ENCODE results near the gene CCDC188. TPM values are rescaled to one million over a fixed set of nuclear protein-coding genes. Genes with fewer than 3 reads are reported as not detected.
A peak's percentile ranks its signal among the peaks of the same experiment; 100 is the strongest.

Gene CCDC188
- total RNA-seq, 1 donor from 2014 or later: not detected

DNA sequence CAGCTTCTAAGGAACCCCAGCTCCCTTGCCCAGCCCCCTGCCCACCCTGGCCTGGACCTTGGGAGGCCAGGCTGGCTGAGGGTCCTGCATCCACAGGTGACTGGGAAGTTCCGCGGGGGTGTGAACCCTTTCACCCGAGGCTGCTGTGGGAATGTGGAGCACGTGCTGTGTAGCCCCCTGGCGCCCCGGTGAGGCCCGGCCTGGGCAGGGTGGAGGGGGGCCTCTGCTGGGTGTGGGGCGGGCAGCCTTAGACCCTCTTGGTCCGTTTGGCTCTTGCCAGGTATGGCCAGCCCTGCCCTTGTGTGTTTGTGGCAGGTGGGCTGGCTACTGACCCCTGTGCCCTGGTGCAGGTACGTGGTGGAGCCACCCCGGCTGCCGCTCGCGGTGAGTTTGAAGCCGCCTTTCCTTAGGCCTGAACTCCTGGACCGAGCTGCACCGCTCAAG, 10.3 kb downstream of the CCDC188 start:
- FAIRE-seq: no peak
- TF ChIP-seq EZH2 (IDR thresholded peaks at IDR 0.05; ENCODE audit: insufficient read depth, low read length): no peak
- TF ChIP-seq, protein P1, sequence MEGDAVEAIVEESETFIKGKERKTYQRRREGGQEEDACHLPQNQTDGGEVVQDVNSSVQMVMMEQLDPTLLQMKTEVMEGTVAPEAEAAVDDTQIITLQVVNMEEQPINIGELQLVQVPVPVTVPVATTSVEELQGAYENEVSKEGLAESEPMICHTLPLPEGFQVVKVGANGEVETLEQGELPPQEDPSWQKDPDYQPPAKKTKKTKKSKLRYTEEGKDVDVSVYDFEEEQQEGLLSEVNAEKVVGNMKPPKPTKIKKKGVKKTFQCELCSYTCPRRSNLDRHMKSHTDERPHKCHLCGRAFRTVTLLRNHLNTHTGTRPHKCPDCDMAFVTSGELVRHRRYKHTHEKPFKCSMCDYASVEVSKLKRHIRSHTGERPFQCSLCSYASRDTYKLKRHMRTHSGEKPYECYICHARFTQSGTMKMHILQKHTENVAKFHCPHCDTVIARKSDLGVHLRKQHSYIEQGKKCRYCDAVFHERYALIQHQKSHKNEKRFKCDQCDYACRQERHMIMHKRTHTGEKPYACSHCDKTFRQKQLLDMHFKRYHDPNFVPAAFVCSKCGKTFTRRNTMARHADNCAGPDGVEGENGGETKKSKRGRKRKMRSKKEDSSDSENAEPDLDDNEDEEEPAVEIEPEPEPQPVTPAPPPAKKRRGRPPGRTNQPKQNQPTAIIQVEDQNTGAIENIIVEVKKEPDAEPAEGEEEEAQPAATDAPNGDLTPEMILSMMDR (IDR thresholded peaks at IDR 0.05; ENCODE audit: insufficient read depth, low read depth, low read length): no peak
- H3K36me3 ChIP-seq (ENCODE audit: insufficient read depth, low read length): no peaks in the 10 kb centered on the region
- H3K4me2 ChIP-seq (ENCODE audit: low read length): no peak overlapping the region
- no peaks in the 10 kb centered on the region for H3K27me3 ChIP-seq (ENCODE audit: insufficient read depth, low read length)
- DNase-seq (ENCODE audit: low read depth): no peak
- H2AFZ ChIP-seq (ENCODE audit: low read depth, low read length): no peak overlapping the region
- H3K4me1 Mint-ChIP-seq (ENCODE audit: low read depth, unreplicated experiment): peaks cover 20% of the 10 kb centered on the region
- H3K27me3 Mint-ChIP-seq (ENCODE audit: low read depth, unreplicated experiment): no peaks in the 10 kb centered on the region
- H3K4me3 ChIP-seq (ENCODE audit: insufficient read depth, low read depth, low read length): no peak overlapping the region
- H4K20me1 ChIP-seq (ENCODE audit: insufficient read depth, low read length): peaks cover 51% of the 10 kb centered on the region
- H3K9ac ChIP-seq (ENCODE audit: low read length): no peak overlapping the region
- H3K9me3 Mint-ChIP-seq (ENCODE audit: unreplicated experiment): no peaks in the 10 kb centered on the region
- H3K27ac ChIP-seq (ENCODE audit: low read depth, low read length): no peak overlapping the region
- peaks cover 27% of the 10 kb centered on the region for H3K4me1 ChIP-seq (ENCODE audit: insufficient read depth, low read length)
- no peak overlapping the region for H3K27ac Mint-ChIP-seq (ENCODE audit: unreplicated experiment)
- no peaks in the 10 kb centered on the region for H3K9me3 ChIP-seq (ENCODE audit: insufficient read depth, low read depth, low read length)
- H3K4me3 Mint-ChIP-seq (ENCODE audit: unreplicated experiment): no peak overlapping the region
- H3K36me3 Mint-ChIP-seq (ENCODE audit: low read depth, unreplicated experiment): peaks cover 7% of the 10 kb centered on the region
- peaks cover 55% of the 10 kb centered on the region for H3K79me2 ChIP-seq (ENCODE audit: insufficient read depth, low read length)

DNA sequence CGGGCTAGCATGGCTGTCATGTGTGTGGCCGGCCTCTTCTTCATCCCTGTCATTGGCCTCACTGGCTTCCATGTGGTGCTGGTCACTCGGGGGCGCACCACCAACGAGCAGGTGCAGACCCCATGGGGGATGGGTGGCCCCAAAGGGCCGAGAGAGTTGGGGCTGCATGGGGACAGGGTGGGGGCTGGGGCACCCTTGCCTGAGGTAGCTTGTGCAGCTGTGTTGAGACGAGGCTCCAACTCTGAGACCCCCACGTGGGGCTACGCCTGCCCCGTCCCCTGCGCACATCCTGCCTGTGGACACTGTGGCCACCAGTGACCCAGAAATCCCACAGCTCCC, 10.8 kb downstream of the CCDC188 start:
- H2AFZ ChIP-seq (ENCODE audit: low read depth, low read length): no peak overlapping the region
- H3K36me3 Mint-ChIP-seq (ENCODE audit: low read depth, unreplicated experiment): peaks cover 7% of the 10 kb centered on the region
- peaks cover 56% of the 10 kb centered on the region for H4K20me1 ChIP-seq (ENCODE audit: insufficient read depth, low read length)
- no peak overlapping the region for H3K27ac Mint-ChIP-seq (ENCODE audit: unreplicated experiment)
- H3K27ac ChIP-seq (ENCODE audit: low read depth, low read length): no peak overlapping the region
- FAIRE-seq (no peak), DNase-seq (ENCODE audit: low read depth) (no peak)
- no peak overlapping the region for H3K4me2 ChIP-seq (ENCODE audit: low read length)
- no peak overlapping the region for H3K9ac ChIP-seq (ENCODE audit: low read length)
- H3K9me3 ChIP-seq (ENCODE audit: insufficient read depth, low read depth, low read length): no peaks in the 10 kb centered on the region
- H3K79me2 ChIP-seq (ENCODE audit: insufficient read depth, low read length): peaks cover 59% of the 10 kb centered on the region
- peaks cover 27% of the 10 kb centered on the region for H3K4me1 ChIP-seq (ENCODE audit: insufficient read depth, low read length)
- no peak overlapping the region for H3K4me3 ChIP-seq (ENCODE audit: insufficient read depth, low read depth, low read length)
- no peaks in the 10 kb centered on the region for H3K27me3 Mint-ChIP-seq (ENCODE audit: low read depth, unreplicated experiment)
- H3K36me3 ChIP-seq (ENCODE audit: insufficient read depth, low read length): no peaks in the 10 kb centered on the region
- H3K27me3 ChIP-seq (ENCODE audit: insufficient read depth, low read length): no peaks in the 10 kb centered on the region
- H3K4me3 Mint-ChIP-seq (ENCODE audit: unreplicated experiment): no peak overlapping the region
- TF ChIP-seq, protein P1 (IDR thresholded peaks at IDR 0.05; ENCODE audit: insufficient read depth, low read depth, low read length): no peak
- no peak for TF ChIP-seq EZH2 (IDR thresholded peaks at IDR 0.05; ENCODE audit: insufficient read depth, low read length)
- peaks cover 20% of the 10 kb centered on the region for H3K4me1 Mint-ChIP-seq (ENCODE audit: low read depth, unreplicated experiment)
- H3K9me3 Mint-ChIP-seq (ENCODE audit: unreplicated experiment): no peaks in the 10 kb centered on the region

DNA sequence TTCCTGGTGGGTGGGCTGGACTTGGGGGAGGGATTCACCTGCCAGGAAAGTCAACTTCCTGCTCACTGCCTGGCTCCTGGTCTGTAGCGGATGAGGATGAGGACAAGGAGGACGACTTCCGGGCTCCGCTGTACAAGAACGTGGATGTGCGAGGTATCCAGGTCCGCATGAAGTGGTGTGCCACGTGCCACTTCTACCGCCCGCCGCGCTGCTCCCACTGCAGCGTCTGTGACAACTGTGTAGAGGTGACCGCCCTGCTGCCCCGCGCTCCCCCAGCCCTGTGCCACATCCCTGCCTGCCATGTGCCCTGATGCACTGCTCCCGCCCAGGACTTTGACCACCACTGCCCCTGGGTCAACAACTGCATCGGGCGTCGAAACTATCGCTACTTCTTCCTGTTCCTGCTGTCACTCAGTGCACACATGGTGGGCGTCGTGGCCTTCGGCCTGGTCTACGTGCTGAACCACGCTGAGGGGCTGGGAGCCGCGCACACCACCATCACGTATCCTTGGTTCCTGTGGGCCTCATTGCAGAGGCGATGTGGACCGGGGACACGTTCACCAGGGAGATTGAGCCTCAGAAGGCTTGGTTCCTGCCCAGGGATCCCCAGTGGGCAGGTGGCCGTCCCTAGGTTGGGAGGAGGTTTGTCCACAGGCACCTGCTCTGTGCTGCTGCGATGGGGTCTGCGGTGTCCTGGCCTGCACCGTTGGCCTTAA, 11.3 kb downstream of the CCDC188 start:
- no peak for FAIRE-seq

More for the DNA sequence above, 11.3 kb downstream of the CCDC188 start:
- H3K4me1 ChIP-seq (ENCODE audit: insufficient read depth, low read length): peaks cover 27% of the 10 kb centered on the region
- no peak overlapping the region for H3K4me2 ChIP-seq (ENCODE audit: low read length)
- H3K9ac ChIP-seq (ENCODE audit: low read length): no peak overlapping the region
- no peak overlapping the region for H3K4me3 ChIP-seq (ENCODE audit: insufficient read depth, low read depth, low read length)
- peaks cover 20% of the 10 kb centered on the region for H3K4me1 Mint-ChIP-seq (ENCODE audit: low read depth, unreplicated experiment)
- DNase-seq (ENCODE audit: low read depth): no peak
- H3K27me3 ChIP-seq (ENCODE audit: insufficient read depth, low read length): no peaks in the 10 kb centered on the region
- H3K9me3 Mint-ChIP-seq (ENCODE audit: unreplicated experiment): no peaks in the 10 kb centered on the region
- TF ChIP-seq, protein P1 (IDR thresholded peaks at IDR 0.05; ENCODE audit: insufficient read depth, low read depth, low read length): no peak
- no peak for TF ChIP-seq EZH2 (IDR thresholded peaks at IDR 0.05; ENCODE audit: insufficient read depth, low read length)
- H3K79me2 ChIP-seq (ENCODE audit: insufficient read depth, low read length): peaks cover 65% of the 10 kb centered on the region
- peak overlapping the region; percentile 41 for H3K4me3 Mint-ChIP-seq (ENCODE audit: unreplicated experiment)
- no peaks in the 10 kb centered on the region for H3K9me3 ChIP-seq (ENCODE audit: insufficient read depth, low read depth, low read length)
- no peaks in the 10 kb centered on the region for H3K36me3 ChIP-seq (ENCODE audit: insufficient read depth, low read length)
- H2AFZ ChIP-seq (ENCODE audit: low read depth, low read length): no peak overlapping the region
- H3K27ac Mint-ChIP-seq (ENCODE audit: unreplicated experiment): peak overlapping the region; percentile 47
- H3K27me3 Mint-ChIP-seq (ENCODE audit: low read depth, unreplicated experiment): no peaks in the 10 kb centered on the region
- H4K20me1 ChIP-seq (ENCODE audit: insufficient read depth, low read length): peaks cover 61% of the 10 kb centered on the region
- H3K27ac ChIP-seq (ENCODE audit: low read depth, low read length): no peak overlapping the region
- peaks cover 7% of the 10 kb centered on the region for H3K36me3 Mint-ChIP-seq (ENCODE audit: low read depth, unreplicated experiment)
